Vagina (tissue), 2 donors: ENCODE results near the gene OR2T10.

ENCODE experiments used
- POLR2A ChIP-seq, 2 donors: fragments of 450-650 bp; IDR thresholded peaks; one replicate each; pipeline ENCODE4 v1.6.1; 2017; ENCODE audit warnings: antibody characterized with exemption in 2 of 2, mild to moderate bottlenecking in 2 of 2, moderate library complexity in 2 of 2
- POLR2AphosphoS5 ChIP-seq, 2 donors: sonication (generic); formaldehyde crosslinking; IDR thresholded peaks; one replicate each; pipeline ENCODE4 v1.9.0; 2017; ENCODE audit warnings: antibody characterized with exemption in 2 of 2, mild to moderate bottlenecking in 2 of 2, low read depth in 1 of 2; ENCODE audit not compliant: insufficient read depth in 1 of 2
- TF ChIP-seq, protein P1 (sequence below), 3 experiments: fragments of 450-650 bp in 2 of 3; fragments of 200-600 bp in 1 of 3; sonication (generic) in 1 of 3; IDR thresholded peaks; one replicate each; pipeline ENCODE4 v1.5.1; 2017 to 2019; ENCODE audit warnings: antibody characterized with exemption in 3 of 3, mild to moderate bottlenecking in 2 of 3, moderate library complexity in 2 of 3

DNA sequence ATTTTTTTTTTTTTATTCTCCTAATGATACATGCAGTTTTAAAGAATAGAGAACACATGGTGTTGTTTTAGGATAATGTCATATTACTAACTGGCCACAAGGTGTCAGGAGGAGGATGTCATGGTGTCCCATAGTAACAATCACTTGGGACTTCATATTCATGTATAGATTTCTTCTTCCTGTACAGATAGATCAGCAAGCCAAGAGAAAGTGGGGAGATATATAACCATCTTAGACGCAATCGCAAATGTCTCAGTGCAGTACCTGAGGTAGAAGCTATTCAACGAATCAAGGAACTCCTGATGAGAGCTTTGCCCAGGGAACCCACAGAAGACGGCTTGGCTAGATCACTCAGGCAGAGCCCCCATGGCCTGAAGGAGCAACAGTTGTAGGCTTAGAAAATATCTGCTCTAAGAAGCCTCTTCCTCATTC is 25.1 kb upstream of the OR2T10 start:
- TF ChIP-seq, protein P1, sequence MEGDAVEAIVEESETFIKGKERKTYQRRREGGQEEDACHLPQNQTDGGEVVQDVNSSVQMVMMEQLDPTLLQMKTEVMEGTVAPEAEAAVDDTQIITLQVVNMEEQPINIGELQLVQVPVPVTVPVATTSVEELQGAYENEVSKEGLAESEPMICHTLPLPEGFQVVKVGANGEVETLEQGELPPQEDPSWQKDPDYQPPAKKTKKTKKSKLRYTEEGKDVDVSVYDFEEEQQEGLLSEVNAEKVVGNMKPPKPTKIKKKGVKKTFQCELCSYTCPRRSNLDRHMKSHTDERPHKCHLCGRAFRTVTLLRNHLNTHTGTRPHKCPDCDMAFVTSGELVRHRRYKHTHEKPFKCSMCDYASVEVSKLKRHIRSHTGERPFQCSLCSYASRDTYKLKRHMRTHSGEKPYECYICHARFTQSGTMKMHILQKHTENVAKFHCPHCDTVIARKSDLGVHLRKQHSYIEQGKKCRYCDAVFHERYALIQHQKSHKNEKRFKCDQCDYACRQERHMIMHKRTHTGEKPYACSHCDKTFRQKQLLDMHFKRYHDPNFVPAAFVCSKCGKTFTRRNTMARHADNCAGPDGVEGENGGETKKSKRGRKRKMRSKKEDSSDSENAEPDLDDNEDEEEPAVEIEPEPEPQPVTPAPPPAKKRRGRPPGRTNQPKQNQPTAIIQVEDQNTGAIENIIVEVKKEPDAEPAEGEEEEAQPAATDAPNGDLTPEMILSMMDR (IDR thresholded peaks at IDR 0.05) = peak in 1 of 3 experiments; percentile 16
- no peak for TF ChIP-seq POLR2A (IDR thresholded peaks at IDR 0.05)
- TF ChIP-seq POLR2AphosphoS5 (IDR thresholded peaks at IDR 0.05; ENCODE audit: insufficient read depth in 1 of 2, low read depth in 1 of 2) = no peak
